ENCODE data around the gene ASF1B. TPM values are rescaled to one million over a fixed set of nuclear protein-coding genes. Genes with fewer than 3 reads are reported as not detected.
A peak's percentile ranks its signal among the peaks of the same experiment; 100 is the strongest.
"Not testable (repeated sequence)": the region's sequence is repeated elsewhere in the genome, so short reads cannot be mapped to it uniquely, and the experiment has no call there.

Gene ASF1B
- 78.5 and 110 TPM in 2 replicates for total RNA-seq (2014; rRNA removed; shearing (Covaris generic))

DNA sequence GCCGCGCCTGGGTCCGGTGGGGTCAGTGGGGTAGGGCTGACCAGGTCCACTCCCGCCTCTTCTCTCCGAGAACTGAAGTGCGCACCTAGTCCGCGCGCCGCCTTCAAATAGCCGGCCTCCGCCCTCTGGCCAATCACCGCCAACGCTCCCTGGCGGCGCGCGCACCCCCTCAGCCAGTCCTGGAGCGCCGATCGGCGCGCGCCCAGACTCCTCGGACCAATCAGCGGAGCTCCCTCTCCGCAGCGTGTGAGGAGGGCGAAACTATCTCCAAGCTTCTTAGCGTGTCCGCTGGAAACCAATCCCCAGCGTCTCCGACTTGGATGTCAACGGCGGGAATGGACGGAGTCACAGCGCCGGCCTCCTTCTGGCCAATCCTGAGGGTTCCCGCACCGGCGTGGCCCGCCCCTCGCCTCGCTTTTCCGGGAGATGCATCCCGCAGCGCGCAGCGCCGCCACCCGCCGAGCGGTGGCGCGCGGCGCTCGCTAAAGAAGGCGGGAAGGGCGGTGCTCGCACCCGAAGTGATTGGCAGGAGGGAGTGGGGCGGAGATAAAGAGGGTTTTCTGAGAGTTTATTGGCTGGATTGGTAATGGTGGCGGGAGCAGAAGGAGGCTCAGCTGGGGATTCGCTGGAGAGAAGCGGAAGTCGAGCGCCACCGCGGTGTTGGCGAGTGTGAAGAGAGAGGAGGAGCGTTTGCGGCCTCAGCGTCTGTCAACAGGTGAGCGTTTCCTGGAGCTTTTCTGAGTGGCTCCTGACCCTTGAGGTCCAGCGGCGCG is at the start of gene ASF1B:
Gene ASF1B (minus strand): TSS at position 81 of the 773 bp plus-strand sequence. CDS start 133 bp downstream, outside the sequence.
- DNase-seq (ENCODE audit: low read depth): peak; percentile 100

DNA sequence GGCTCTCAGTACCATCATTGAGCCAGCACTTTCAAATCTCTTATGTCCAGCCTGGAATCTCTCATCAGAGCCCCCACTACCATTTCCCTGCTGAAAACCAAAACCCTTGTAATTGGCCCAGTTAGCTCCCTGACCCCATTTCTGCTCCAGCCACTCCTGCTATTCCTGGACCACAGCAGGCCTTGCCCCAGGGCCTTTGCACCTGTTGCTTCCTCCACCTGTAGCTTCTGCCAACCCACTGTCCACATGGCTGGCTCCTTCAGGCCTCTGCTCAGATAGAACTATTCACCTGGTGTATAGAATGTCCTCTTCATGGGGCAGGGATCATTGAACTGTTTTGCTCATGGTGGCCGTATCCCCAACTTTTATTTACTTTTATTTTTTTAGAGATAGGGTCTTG is 49.3 kb upstream of the ASF1B start:
- not testable (repeated sequence) for DNase-seq (ENCODE audit: low read depth)

DNA sequence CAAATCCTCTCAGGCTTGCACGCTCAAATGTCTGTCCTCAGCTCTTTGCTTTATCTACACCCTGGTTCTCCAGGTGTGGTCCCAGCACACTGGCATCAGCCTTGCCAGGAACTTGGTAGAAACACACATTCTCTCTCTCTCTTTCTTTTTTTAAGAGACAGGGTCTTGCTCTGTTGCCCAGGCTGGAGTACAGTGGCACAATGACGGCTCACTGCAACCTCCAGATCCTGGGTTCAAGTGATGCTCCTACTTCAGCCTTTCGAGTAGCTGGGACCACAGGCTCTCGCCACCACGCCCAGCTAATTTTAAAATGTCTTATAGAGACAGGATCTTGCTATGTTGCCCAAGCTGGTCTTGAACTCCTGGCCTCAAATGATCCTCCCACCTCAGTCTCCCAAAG is 48.8 kb upstream of the ASF1B start:
- DNase-seq (ENCODE audit: low read depth): no peak

DNA sequence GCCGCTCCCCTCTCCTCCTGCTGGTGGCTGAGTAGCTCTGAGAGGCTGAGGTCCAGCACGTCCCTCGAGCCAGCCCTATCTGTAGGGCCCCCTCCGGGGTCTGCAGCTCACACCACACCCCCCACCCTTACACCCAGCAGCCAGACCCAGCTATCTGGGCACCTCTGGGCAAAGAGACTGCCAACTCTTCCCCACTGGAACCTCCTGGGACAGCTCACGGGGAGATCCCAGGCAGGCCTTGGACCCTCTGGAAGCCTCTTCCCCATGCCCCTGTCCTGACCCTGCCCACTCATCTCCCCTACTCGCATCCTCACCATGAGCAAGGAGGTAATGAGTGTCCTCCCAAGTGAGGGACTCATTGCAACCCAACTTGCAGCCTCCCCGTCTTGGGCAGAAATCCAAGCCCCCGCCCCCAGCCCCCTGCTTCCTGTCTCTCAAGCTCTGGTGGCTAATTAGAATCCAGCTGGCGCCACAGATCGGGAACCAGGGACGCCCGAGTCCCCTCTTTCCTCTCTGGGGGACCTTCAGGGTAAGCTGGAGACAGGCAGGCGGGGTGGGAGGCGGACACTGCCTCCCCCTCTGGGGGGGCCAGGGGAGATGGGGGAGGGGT is 47.5 kb upstream of the ASF1B start:
- DNase-seq (ENCODE audit: low read depth): no peak

DNA sequence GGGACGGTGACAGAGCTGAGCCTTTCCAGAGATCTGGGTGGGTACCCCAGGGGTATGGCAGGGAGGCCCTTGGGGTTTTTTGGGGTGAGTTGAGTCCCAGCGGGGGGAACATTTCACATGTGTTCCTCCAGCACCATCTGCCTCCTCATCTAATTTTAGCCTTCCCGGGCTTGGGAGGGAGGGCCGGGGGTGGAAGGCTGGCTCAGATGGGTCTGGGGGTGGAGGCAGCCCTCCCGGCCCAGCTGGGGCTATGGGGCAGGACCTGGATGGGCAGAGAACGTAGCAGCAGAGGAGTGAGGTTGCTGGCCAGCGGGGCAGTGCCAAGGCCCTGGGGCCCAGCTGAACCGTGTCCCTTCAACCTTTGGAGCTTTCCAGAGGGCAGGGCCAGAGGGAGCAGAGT is 46.1 kb upstream of the ASF1B start:
- DNase-seq (ENCODE audit: low read depth): no peak

DNA sequence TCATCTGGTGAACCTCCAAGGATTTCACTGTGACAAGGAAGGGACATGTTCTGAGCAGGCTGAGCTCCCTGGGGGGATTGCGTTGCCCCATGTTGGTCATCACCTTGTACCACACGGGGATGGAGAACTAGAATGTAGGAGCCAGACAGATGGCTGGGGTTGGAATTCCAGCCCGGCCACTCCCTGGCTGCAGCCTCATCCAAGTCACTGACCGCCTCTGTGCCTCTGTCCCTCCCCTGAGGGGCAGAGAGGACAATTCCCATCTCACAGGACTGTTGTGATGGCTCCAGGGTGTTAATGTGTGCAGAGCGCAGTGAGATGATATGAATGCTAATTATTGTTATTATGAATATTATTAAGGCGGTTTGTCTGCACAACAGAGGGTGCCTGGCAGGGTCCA is 45.5 kb upstream of the ASF1B start:
- DNase-seq (ENCODE audit: low read depth): no peak

DNA sequence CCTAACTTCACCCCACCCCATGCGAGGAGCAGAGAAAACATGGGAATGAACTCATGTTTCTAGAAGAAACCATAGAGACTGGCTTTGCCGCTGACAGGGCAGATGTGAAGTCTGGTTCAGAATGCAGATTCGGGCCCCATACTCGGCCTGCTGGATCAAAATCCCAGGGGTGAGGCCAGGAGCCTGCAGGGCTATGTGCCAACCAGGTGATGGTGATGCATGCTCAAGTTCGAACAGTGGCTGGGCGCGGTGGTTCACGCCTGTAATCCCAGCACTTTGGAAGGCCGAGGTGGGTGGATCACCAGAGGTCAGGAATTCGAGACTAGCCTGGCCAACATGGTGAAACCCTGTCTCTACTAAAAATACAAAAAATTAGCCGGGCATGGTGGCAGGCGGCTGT is 44.8 kb upstream of the ASF1B start:
- not testable (repeated sequence) for DNase-seq (ENCODE audit: low read depth)

DNA sequence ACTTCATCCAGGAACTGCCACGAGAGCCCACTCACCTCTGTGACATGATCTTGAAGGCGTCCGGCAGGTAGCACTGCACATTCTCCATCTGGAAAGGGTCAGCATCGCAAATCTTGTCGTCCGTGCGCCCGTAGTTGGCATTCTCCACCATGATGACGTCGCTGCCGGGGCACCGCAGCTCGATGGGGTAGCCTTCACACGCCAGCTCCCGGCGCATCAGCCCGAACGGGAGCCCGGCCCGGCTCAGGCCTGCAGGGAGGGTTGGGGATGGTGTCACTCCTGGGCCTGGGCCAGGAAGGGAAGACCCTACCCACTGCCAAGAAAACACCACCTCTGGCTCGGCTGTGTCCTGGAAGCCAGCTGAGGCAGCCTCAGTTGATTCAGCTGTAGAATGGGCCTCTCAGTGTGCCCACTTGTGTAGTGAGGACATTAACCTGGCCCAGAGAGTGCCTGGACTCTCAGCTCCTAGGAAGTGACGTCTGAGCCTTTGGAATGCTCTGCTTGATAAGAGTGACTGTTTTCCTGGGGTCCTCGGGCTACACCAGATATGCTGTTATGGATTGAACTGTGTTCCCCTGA is 41.2 kb upstream of the ASF1B start:
- no peak for DNase-seq (ENCODE audit: low read depth)

DNA sequence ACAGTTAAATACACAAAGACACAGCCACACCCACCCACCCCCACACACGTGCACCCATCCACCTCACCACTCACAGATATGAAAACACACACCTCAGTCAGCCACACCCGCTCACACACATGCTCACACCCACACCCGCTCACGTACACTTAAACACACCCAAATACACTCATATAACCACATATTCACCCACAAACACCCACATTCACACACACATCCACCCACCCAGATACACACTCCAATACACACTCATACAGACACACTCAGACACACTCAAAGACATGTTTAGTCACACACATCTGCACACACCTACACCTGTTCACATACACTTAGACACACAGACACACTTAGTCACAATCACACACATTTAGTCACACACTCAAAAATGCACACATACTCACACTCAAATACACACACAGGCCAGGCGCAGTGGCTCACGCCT is 39.0 kb upstream of the ASF1B start:
- no peak for DNase-seq (ENCODE audit: low read depth)

DNA sequence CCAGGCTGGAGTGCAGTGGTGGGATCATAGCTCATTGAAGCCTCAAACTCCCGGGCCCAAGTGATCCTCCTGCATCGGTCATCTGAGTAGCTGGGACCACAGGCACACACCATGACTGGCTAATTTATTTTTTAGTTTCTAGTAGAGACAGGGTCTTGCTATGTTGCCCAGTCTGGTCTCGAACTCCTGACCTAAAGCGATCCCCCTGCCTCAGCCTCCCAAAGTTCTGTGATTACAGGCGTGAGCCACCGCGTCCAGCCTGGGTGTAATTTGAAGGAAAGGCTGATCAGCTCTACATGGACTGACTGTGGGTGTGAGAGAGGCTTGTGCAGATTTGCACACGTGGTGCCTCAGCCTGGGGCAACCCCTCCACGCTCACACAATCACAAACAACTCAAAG is 38.5 kb upstream of the ASF1B start:
- DNase-seq (ENCODE audit: low read depth): no peak

DNA sequence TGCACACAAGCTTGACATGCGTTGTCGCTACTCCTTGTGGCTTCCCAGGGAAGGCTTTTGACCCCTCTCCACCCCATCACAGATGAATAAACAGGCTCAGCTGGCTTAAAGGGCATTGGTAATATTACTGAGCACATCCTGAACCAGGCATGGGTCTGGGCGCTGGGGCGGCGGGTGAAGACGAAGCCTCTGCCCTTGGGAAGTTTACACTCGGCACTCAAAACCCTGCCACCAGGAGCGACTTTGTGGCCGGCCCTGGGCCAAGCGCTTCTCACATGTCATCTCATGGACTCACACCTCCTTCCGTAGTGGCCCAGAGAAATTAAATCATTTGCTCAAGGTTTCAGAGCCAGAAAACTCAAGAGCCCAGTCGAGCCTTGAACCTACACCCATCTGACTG is 32.6 kb upstream of the ASF1B start:
- DNase-seq (ENCODE audit: low read depth): no peak

DNA sequence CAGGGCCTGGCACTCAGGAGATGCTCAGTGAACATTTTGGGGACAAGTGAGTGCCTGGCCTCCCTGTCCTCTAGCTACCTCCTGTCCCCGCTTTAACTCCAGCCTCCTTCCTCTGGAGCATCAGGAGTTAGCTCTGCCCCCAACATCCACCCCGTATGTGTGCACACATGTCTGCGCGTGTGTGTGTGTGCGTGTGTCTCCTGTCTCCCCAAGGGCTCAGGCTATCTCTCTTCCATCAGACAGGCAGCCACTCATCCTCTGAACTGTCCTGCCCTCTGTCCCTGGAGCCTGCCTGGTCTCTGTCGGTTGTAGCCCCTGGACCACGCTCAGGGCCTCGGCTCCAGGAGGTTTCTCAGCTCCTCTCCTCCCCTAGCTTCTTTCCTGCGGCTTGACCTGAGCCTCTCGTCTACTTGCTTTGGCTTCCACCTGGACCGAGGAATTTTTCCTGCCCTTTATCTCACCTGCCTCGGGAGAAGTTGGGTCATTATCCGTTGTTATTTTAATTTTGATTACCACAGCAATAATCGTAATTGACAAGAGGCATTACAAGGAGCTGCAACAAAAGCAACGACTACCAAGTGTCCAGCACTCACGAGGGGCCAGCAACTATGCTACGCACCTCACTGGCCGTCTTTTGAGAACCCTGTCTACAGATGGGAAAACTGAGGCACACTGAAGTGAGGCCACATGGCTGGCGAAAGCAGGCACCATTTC is 32.0 kb upstream of the ASF1B start:
- no peak for DNase-seq (ENCODE audit: low read depth)

DNA sequence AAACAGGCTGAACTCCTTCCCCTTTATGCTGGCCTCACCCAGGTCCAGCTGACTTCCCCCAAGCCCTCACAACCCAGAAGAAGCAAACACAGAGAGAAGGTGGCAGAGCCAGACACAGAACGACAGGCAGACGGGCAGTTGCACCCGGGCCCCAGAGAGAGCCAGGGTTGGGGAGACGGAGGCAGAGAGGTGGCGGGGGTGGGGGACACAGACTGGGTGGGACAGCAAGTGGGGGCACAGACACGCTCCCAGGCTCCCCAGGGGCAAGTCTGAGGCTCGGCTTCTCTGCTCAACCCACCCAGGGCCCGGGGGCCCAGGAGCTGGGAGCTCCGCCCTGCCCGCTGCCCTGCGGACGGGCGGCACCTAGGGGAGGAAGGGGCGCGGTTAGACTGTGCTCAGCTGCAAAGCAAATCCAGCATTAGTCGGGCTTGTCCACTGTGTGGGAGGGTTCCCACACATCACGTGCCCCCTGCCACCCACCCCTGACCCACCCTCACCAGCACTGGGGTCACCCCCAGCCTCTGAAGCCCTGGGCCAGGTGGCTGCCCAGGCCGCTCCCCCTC is 31.3 kb upstream of the ASF1B start:
- no peak for DNase-seq (ENCODE audit: low read depth)

DNA sequence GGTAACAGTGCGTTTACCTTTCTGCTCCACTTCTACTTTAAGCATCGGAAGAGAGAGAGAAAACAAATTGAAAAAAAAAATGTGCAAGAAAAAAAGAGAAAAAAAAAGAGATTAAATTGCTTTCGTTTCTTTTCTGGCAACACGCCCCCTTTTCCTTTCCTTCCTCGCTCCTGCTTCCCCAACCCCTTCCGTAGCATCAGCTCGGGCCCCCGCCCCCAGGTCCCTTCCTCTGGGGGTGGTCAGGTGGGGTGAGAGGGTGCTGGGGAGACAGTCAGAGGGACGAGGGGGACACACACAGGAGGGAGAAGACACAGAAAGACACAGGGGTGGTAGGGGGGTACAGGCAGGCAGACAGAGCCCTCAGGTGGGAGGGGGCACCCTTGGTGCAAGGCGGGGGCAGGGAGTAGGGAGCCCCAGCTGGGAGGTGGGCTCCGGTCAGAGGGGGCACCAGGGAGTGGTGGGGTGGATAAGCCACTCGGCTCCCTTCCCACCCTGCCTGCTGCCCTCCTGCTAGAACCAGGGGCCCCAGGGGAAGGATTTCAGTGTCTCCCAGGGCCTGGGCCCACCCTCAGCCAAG is 30.7 kb upstream of the ASF1B start:
- DNase-seq (ENCODE audit: low read depth): no peak

DNA sequence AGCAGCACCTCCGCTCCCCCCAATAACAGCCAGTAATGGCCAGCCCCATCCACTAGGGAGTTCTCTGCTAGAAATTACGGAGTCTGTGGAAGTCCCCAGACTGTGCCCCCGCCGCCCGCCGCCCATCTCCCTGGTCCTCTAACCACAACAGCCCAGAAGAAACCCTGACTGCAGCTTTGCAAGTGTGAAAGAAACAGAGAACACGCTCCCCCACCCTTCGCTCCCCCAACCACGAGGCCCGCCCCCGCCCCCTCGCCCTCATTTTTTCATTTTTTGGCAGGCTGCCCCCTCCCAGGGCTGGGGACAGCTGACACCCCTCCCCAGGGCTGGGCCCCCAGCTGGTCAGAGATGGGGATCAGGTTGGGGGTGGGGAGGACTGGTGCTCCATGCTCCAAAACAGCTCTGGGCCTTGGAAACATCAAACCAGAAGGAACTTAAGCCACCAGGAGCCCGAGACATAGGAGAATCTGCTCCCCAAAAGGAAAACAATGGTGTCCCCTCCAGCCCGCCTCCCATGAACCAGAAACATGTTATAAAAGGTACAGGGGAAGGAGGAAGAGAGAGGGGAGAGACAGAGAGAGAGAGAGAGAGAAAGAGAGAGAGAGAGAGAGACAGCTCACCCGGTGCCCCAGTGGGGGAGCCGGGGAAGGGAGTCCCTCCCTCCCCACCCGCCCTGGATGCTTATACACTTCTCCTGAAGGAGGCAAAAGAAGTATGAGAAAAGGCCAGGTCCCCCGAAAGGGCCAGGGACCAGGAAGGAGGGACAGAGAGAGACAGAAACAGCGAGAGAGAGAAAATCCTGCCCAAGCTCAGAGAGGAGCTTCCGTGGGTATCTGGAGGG is 29.8 kb upstream of the ASF1B start:
- DNase-seq (ENCODE audit: low read depth): no peak

DNA sequence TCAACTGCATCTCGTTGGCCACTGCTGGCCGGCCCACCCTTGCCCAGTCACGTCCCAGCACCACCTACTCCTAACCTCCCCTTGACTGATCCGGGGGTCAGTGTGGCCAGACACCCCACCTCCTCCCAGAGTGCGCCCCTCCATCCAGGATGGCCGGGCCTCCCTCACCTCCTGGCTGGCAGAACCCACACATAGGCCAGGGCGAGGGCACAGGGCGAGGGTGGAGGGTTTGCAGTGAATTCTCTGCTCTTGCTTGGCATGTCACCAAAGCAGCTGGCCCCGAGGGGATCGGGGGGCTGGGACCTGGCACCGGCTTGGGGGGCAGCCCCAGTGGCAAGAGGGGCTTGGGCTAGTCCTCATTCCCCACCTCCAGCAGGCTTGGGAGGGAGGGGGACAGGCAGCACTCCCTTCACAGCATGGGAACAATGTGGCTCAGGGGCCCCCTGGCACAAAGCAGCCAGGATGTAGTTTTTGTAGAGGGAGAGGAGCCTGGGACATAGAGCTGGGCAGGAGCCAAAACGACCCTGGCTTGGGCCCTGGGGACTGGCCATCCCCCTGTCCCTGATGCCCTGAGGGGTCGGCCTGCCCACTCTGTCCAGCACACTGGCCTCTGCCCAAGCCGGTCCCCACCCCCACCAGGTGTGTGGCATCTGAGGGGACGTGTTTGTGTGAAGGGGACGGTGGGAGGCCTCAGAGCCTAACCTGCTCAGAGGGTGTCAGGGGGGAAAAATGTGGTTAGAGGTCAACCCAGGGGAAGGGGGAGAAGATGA is 28.5 kb upstream of the ASF1B start:
- DNase-seq (ENCODE audit: low read depth): no peak

DNA sequence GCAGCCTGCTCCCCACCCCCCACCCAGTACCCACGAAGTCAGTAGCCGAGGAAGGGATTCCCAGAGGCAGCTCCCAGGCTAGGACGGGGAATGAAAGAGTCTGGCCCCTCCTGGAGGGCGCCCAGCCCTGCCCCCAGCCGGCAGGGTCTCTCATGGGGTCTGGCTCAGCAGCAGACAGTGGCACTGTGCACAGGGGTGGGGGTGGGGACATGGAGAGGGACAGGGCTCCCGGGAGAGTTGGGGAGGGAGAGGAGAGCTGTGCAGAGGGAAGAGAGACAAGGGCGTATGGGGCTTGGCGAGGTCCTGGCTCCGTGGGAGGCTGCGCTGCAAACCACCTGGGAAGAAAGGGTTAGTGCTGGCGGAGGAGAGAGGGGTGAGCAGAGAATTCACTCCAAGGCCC is 27.7 kb upstream of the ASF1B start:
- DNase-seq (ENCODE audit: low read depth): no peak

DNA sequence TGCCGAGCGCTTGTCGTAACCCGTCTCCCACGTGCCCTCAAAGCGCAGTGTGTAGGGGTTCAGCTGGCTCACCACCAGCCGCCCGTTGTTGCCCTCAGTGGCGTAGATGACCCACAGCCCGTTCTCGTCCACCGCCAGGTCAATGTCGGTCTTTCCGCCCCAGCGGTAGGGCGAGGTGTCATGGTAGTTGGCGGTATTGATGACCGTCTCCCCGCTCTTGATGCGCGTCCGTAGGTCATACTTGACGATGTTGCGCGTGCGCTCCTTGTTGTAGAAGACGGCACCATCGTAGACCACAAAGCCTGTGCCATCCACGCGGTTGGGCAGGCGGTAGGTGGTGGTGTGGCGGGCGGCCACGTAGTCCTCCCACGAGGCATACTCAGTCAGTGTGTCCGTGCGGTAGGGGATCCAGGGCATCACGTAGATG is 26.5 kb upstream of the ASF1B start:
- DNase-seq (ENCODE audit: low read depth): no peak

DNA sequence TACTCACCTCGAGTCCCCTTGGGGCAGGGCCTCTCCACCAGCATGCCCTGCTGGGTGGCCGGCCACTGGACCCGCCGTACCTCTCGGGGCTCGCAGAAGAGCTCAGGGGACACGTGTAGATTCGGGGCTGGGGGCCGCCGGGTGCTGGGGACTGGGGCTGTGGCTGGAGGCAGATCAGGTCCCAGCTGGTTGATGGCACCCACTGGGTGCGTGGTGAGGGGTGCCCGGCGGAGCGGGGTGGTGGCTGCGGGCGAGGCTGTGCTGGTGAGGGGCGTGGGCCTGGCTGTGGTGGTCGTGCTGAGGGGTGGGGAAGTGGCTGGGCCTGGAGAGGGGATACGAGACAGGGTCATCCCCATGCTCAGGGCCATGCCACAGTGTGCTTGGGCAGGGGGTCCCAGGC is 24.9 kb upstream of the ASF1B start:
- no peak for DNase-seq (ENCODE audit: low read depth)
